Measurements from ENCODE around the gene PREP.

PREP gene

DNA sequence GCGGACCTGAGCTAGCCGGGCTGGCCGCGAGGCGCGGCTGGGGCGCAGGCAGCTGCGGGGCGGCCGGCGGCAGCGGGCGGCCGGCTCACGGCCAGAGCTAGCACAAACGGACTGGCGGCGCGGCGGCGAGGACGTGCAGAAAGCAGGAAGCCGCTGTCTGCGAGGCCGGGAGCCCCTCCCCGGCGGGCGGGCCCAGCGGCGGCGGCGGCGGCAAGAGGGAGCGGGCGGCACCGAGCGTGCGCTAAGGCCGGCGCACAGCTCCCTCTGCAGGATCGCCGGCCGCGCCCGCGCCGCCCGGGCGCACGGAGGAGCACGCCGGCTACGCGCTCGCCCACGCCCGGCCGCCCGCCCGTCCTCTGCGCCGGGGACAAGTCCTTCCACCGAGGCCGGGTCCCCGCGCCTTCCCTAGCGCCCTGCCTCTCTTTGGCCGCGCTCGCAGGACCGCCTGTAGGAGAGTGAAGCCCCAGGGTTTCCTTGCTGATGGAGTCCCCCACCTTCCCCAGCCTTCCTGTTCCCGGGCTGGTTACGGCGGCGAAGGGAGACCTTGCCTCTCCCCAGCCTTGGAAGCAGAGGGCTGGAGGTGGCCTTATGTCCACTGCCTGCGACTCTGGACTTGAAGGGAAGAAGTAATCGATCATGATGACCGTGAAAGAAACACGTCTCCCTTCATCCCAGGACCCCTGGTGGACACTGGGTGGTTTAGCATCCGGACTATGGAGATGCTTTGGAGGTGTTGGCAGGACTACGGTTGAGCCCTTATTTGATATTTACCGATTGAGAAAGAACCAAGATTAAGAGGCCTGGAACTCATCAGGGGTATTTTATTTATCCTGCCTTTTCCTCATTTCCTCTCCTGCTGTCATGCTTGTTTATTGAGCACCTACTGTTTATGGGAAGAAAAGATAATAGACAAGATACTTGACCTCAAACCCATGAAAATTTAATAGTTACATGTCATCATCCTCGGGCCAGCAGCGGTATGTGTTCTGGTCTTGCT is at the start of gene PREP:
PREP (minus strand) TSS at position 144 of the 997 bp plus-strand sequence. CDS start 191 bp downstream, outside the sequence.
- in situ Hi-C loops (cut with HindIII; ENCODE audit: low sequenced_read_pairs): loop anchor here (25.0 kb wide), 1 partner anchor 291 kb away; no protein-coding TSS in a partner anchor

DNA sequence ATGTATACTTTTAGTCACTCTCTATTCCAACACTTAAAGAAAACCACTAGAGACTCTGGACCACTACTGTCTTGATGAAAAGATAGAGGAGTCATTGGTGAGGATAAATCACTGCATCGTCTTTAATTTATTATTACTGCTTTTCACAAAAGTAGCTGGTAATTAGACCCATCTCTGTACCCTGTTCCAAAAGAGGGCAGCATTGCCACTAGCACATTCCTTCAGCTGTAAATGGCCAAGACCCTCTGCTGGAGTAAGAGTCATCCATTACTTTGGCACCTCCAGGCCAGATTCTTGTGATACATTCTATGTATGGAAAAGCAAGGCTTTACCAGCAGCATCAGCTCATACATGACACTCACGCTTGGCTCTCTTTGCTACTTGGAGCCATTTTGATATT is 49.5 kb upstream of the PREP start:
- in situ Hi-C loops (cut with HindIII; ENCODE audit: low sequenced_read_pairs): no loop called here

DNA sequence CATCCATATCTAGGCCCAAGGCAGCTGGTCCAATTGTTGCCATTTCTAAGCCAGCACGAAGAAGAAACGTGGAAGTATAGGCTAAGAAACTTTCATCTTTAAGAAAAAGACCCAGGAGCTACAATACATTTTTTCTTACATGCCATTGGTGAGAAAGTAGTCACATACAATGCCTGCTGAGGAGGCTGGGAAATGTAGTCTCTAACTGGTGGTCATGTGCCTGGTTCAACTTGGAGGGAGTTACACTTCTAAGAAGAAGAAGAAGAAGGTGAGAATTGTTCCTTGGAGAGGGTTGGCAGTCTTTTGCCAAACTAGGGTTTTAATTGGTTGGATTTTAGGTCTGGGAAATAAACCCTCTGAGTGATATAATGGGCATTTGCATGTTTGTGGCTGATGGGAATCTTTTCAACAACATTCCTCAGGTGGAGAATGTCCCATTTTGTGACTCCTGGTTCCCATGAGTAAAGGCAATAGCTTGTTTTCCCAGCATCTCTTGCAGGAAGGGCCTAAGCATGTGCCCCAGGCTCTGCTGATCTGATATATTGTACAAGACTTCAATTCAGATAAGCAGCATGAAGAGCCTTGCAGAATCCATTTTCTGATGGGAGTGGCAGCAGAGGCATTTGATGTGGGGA is 47.0 kb upstream of the PREP start:
- in situ Hi-C loops (cut with HindIII; ENCODE audit: low sequenced_read_pairs): loop anchor here (25.0 kb wide), 1 partner anchor 637 kb away; the partner anchor contains the start of gene PRDM1

DNA sequence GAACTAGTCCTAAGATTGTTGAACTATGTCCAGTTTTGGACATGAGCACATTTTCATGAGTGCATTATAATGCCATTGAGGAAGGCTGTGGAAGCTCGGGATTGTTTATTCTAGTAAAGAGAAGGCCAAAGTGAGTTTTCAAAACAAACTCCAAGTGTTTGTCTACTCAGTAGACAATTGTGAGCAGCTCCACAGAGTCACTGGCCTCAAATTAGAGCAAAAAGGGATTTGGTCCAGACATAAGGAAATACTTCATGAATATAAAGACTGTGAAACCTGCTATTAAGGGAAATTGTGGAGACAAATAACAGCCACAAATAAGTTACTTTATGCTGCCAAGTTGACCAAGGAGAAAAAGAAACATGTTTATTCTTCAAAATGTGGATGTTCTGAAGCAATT is 42.6 kb upstream of the PREP start:
- in situ Hi-C loops (cut with HindIII; ENCODE audit: low sequenced_read_pairs): loop anchor here (25.0 kb wide), 1 partner anchor 642 kb away; the partner anchor contains the start of gene PRDM1

DNA sequence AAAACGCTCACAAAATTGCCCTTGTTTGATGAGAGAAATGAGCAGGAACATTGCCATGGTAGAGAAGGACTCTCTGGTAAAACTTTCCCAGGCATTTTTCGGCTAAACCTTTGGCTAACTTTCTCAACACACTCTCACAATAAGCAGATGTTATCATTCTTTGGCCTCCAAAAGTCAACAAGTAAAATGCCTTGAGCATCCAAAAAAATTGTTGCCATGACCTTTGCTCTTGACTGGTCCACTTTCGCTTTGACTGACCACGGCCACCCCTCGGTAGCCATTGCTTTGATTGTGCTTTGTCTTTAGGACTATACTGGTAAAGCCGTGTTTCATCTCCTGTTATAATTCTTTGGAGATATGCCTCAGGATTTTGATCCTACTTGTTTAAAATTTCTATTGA is 41.1 kb upstream of the PREP start:
- in situ Hi-C loops (cut with HindIII; ENCODE audit: low sequenced_read_pairs): loop anchor here (25.0 kb wide), 1 partner anchor 643 kb away; the partner anchor contains the start of gene PRDM1

DNA sequence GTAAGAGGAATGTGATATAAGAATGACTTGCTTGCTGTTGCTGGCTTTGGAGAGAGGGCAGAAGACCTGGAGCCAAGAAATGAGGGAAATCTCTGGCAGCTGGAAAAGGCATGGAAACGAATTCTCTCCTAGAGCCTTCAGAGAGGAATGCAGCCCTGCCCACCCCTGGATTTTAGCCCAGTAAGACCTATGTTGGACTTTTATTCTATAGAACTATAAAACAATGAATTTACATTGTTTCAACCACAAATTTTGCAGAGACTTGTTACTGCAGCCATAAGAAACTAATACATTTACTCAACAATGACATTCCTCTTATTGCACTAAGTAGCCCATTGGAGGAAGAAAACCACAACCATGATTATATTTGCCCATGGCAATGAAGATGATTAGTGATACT is 39.5 kb upstream of the PREP start:
- in situ Hi-C loops (cut with HindIII; ENCODE audit: low sequenced_read_pairs): loop anchor here (25.0 kb wide), 1 partner anchor 645 kb away; the partner anchor contains the start of gene PRDM1

DNA sequence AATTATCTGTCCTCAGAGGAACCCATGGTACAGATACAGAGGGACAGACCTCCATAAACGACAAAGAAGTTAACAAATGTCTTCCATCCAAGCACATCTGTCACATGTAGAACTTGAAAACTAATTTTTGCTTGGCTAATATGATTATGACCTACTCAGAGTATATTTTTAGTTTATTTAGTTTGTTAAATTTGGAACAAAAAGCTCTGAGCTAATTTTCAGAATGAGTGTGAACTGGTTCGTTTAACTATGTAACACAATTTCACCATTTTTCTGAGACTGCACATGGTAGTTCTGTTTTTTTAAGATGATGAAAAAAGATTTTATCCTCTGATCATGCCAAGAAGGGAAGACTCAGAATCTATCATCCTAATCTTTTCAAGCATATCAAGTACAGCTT is 34.4 kb upstream of the PREP start:
- in situ Hi-C loops (cut with HindIII; ENCODE audit: low sequenced_read_pairs): loop anchor here (25.0 kb wide), 1 partner anchor 650 kb away; the partner anchor contains the start of gene PRDM1

DNA sequence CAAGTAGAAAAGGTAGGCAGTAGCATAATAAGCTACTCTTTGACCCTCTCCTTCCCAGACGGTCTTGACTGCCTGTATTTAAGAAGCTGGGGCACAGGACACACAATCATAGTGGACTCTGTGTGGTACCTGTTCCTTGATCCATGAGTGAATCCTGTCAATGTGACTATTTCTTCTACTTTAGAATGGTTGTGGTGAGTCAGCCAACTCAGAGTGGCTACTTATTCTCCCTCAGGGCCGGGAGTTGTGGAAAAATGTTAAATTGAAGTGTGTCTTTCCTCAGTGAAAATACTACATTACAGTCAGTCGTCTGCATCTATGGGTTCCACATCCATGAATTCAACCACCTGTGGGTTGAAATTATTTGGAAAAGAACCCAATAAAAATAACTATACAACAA is 30.8 kb upstream of the PREP start:
- in situ Hi-C loops (cut with HindIII; ENCODE audit: low sequenced_read_pairs): loop anchor here (25.0 kb wide), 1 partner anchor 654 kb away; the partner anchor contains the start of gene PRDM1

DNA sequence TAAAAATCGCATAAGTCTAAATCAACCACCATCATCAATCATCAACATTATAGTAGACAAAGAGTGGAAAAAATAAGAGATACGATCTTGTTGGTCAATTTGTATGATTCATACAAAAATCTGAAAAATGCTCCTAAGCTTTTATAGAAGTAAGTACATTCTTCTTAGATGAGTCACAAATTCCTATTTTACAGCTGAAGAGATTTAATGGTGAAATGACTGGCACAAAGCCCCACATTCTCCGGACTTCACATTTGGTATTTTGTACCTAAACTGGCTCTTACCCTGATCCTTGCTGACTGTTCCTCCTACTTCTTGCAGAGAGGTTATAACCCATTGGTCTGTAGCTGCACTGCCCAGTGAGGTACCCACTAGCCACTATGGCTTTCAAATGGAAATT is 29.9 kb upstream of the PREP start:
- in situ Hi-C loops (cut with HindIII; ENCODE audit: low sequenced_read_pairs): loop anchor here (25.0 kb wide), 1 partner anchor 655 kb away; the partner anchor contains the start of gene PRDM1

DNA sequence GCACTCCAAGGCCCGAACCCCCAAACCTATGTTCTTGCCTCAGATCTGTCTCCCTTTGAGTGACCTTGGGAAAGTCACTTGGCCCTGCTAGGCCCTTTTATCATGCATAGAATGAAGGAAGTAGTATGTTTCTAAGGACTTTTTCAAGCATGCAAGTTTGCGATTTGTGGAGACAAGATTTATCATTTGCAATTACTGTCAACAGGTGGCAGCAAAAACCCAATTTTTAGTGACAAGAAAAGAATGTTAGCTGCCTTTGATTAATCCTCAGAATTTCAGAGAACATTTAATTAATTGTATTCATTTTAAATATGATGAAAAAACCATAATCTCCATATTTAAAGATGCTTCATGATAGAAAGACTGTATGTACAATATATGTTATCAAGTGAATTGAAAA is 28.3 kb upstream of the PREP start:
- in situ Hi-C loops (cut with HindIII; ENCODE audit: low sequenced_read_pairs): loop anchor here (25.0 kb wide), 1 partner anchor 656 kb away; the partner anchor contains the start of gene PRDM1

DNA sequence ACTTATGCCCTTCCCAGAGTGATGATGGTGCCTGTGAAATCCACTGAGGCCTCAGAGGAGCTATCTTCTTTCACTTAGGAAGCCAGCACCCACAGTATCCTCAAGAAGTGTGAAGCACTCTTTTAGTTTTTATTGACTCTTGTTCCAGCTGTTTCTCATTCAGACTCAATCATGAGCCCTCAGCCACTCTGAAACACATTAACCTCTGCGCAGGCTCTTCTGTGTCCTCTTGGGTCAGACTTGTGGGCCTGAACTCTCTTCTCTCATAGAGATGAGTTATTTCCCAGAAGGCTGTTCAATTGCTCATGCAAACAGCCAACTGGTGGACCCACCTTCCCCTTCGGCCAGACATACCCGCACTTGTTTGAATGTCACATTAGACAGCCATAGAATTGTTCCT is 27.8 kb upstream of the PREP start:
- in situ Hi-C loops (cut with HindIII; ENCODE audit: low sequenced_read_pairs): loop anchor here (25.0 kb wide), 1 partner anchor 657 kb away; the partner anchor contains the start of gene PRDM1

DNA sequence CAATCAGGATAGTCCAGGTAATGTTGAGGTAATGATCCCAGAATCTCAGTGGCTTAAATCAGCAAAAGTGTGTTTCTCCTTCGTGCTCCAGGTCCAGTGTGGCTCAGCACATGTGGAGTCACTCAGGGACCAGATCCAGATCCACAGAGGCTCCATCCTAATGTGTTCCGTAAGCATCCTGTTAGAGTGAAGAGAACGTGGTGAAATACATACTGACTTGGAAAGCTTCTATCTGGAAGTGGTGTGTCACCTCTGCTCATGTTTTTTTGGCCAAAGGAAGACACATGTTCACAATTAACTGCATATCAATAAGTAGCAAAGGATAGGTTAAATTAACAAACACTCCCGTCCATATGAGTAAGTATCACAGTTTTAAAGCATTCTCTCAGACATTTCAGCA is 26.8 kb upstream of the PREP start:
- in situ Hi-C loops (cut with HindIII; ENCODE audit: low sequenced_read_pairs): loop anchor here (25.0 kb wide), 1 partner anchor 658 kb away; the partner anchor contains the start of gene PRDM1

DNA sequence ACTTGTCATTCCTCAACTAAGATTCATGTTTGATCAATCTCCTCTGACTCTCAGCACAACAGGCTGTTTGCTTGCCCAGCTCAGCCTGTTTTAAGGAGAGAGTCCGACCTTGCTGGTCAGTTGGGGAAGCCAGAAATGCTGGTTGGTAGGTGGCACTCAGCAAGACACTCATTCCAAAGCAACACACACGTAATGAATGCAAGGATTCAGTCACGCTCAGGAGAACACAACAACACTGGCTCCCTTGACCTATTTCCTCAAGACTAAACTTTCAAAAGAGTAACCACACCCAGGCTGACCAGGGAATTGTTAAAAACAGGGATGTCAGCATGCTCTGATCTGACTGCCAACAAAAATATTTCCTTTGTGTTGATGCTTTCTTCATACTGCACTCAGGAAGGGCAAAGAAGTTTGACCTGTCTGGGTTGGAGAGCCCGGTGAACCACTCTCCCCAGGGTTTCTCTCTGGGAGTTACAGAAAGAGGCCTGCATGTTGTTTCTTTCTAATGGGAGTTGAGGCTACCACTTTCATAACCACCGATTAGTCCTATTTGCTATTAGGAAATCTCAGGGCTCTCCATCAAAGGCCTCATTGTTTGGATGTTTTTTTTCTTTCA is 25.6 kb upstream of the PREP start:
- in situ Hi-C loops (cut with HindIII; ENCODE audit: low sequenced_read_pairs): loop anchor here (25.0 kb wide), 1 partner anchor 659 kb away; the partner anchor contains the start of gene PRDM1

DNA sequence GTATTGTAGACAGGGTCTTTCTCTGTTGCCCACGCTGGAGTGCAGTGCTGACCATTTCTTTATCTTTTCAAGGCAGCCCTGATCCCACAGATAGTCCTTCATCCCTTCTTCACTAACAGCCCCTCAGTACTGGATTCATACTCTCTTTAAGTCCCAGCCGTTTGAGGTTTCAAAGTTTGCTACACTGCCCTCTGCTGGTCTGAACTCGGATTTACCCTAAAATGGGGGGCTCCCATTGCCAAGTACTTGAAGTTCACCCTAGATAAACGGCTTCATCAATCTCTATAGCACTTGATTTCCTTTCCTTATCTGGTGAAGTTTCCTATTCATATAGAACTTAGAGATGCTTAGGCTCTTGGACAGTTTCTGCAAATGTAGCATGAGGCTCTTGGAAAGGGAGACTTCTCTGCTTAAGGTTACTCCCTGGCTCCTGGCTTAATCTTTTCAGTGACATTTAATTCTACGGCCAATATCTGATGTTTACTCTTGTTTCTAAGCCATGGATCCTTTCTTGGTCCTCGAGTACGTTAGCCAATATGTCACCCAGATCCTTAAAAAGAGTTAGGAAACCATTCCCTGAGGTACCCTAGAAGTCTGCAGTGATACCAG is 21.4 kb upstream of the PREP start:
- in situ Hi-C loops (cut with HindIII; ENCODE audit: low sequenced_read_pairs): loop anchor here (25.0 kb wide), 1 partner anchor 312 kb away; no protein-coding TSS in a partner anchor

DNA sequence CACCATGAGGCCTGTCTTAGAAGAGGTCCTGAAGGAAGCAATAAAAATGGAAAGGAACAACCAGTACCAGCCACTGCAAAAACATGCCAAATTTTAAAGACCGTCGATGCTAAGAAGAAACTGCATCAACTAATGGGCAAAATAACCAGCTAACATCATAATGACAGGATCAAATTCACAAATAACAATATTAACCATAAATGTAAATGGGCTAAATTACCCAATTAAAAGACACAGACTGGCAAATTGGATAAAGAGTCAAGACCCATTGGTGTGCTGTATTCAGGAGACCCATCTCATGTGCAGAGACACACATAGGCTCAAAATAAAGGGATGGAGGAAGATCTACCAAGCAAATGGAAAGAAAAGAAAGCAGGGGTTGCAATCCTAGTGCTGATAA is 14.1 kb upstream of the PREP start:
- in situ Hi-C loops (cut with HindIII; ENCODE audit: low sequenced_read_pairs): loop anchor here (25.0 kb wide), 1 partner anchor 305 kb away; no protein-coding TSS in a partner anchor

DNA sequence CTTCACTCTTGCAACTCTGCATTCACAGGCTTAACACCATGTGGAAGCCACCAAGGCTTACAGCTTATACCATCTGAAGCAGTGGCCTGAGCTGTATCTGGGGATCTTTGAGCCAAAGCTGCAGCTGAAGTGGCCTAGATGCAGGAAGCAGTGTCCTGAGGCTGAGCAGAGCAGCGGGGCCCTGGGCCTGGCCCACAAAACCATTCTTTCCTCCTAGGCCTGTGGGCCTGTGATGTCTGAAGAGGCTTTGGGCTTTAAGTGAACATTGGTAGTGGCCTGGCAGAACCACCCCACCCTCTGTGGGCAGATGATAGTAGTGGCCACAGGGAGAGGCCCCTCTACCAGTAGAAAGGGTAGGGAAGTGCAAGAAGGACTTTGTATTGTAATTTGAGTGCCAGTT is 6.9 kb upstream of the PREP start:
- in situ Hi-C loops (cut with HindIII; ENCODE audit: low sequenced_read_pairs): loop anchor here (25.0 kb wide), 1 partner anchor 297 kb away; no protein-coding TSS in a partner anchor

DNA sequence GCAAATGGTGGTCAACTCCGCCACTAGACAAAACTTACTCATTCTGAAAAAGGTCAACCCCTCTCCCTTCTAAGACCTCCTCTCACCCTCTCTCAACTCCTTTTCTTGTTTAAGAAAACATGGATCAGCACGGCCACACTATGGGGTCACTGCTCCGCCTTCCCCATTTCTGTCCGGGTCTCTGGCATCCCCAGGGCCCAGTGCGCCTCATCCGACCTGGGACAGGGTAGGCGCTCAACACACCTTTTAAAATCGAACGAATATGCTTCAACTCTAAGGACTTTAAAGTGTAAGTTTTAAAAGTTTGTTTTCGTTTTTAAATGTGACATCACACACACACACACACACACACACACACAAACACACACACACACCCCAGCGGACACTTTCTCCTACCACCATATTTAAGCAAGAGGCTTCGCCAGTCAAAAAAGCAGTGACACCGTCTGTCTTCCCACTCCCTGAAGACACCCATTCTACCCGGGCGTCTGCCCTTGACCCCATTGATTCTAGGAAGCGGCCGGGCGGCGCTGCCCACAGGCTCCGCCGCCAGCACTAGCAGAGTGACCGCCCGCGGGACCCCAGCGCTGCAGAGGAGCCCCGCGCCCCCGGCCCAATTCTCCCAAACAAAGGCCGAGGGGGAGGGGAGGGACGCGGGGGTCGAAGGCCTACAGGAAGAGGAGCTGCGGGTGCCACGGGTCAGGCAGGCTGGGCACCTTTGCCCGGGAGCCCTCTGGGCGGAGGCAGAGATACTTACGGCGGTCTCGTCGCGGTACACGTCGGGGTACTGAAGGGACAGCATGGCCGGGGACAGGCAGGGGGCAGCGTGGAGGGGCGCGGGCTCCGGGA is 568 bp downstream of the PREP start:
- in situ Hi-C loops (cut with HindIII; ENCODE audit: low sequenced_read_pairs): loop anchor here (25.0 kb wide), 1 partner anchor 290 kb away; no protein-coding TSS in a partner anchor

DNA sequence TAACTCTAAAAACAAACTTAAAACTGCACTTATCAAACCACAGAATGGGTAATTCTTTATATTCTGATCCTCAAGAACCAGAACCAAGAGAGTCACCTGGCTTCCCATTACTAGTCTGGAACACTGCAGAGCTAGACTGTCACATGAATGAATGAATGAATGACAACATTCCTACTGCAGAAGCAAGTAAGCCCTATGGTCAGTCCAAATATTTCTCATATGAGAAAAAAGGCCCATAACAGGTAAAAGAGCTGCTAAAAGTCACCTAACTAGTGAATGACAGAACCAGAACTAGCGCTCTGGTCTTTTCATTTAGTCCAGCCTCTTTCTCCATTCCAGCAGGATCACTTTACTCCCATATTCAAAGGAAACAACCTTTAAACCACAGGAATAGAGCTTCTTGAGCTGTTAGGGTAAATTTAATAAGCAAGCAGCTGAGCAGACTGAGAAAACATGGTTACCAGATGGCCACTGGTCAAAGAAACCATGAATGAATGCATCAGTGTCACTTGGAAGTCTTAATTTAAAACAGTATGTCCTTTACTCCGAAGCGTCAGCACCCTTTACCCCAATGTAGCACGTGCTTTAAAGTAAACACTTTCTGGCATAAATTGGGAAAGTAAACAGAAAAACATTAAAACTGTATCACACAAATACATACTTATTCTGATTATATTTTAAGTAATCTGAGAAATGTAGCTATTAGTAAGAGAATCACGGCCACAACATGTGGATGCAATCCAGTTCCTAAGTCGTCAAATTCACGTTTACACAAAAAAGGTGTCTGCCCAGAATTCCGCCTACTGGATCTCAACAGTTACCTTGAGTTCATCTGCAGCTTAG is 1.4 kb downstream of the PREP start:
- in situ Hi-C loops (cut with HindIII; ENCODE audit: low sequenced_read_pairs): loop anchor here (25.0 kb wide), 1 partner anchor 289 kb away; no protein-coding TSS in a partner anchor
